A549 treated with DMSO at 1 μM for 4 hours (cell line): ENCODE results near the gene SYN1. TPM values are rescaled to one million over a fixed set of nuclear protein-coding genes. Genes with fewer than 3 reads are reported as not detected.

ENCODE experiments used
- total RNA-seq: library from RNA; stranded (reverse); fragments of 200-300 nt; extraction: Qiagen RNA extraction; gene quantifications from 5 replicates; pipeline ENCODE4 v1.2.3, GENCODE V29; 2022; ENCODE audit warnings: low read depth

The SYN1 gene
- 0.17 to 0.66 TPM (median 0.31 TPM) in 5 replicates for total RNA-seq

DNA sequence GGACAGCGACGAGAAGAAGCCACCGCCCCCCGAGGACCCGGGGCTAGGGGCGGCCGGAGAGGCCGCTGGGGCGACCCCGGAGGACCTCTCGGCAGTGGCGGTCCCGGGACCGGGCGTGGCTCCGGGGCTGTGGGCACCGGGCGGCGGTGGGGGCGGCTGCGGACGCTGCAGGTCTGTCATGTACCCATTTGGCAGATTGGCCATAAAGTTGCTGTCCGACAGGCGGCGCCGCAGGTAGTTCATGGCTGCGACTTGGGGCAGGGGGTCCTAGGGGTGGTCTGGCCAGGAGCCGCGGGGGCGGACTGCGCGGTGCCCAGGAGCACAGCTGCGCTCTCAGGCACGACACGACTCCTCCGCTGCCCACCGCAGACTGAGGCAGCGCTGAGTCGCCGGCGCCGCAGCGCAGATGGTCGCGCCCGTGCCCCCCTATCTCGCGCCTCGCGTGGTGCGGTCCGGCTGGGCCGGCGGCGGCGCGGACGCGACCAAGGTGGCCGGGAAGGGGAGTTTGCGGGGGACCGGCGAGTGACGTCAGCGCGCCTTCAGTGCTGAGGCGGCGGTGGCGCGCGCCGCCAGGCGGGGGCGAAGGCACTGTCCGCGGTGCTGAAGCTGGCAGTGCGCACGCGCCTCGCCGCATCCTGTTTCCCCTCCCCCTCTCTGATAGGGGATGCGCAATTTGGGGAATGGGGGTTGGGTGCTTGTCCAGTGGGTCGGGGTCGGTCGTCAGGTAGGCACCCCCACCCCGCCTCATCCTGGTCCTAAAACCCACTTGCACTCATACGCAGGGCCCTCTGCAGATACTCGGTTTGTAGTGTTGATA, at the start of gene SYN1:
Gene SYN1, minus strand, starts transcription at position 372 of the 817 bp plus-strand sequence. Its CDS starts 129 bp downstream, at position 243.

DNA sequence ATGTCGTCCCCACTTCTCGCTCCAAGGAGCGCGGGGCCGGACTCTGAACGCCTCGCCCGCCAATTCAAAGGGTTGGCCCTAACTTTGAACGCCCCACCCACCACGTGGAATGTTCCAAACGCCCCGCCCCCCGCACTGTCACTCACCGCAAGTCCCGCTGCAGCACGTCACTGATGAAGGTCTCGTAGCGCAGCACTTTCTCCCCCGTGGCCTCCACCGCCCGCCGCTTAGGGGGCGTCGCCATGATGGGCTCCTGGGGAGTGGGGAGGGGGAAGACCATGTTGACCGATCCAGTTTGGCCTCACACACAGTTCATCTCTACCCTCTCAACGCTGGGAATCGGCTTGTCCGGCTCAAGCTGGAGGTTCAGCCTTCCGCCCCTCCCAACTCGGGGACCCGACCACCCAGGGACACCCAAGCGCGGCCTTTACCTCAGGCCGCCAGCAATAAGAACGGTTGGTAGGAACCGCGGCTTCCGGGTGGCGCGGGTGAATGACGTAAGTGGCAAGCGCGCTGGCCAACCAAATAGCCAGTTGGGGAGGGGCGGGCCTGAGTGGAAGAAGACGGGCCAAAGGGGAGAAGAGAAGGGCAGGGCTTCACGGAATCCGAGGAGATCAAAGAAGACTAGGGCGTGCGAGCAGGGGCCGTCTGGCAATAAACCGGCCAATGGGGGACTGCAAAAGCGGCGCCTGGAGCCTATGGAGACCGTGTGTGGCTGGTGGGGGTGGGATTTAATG, 39.2 kb upstream of the SYN1 start, which contains the start of gene UXT:
Gene UXT, minus strand, starts transcription at position 497 of the 737 bp plus-strand sequence. Its CDS starts 253 bp downstream, at position 244.

DNA sequence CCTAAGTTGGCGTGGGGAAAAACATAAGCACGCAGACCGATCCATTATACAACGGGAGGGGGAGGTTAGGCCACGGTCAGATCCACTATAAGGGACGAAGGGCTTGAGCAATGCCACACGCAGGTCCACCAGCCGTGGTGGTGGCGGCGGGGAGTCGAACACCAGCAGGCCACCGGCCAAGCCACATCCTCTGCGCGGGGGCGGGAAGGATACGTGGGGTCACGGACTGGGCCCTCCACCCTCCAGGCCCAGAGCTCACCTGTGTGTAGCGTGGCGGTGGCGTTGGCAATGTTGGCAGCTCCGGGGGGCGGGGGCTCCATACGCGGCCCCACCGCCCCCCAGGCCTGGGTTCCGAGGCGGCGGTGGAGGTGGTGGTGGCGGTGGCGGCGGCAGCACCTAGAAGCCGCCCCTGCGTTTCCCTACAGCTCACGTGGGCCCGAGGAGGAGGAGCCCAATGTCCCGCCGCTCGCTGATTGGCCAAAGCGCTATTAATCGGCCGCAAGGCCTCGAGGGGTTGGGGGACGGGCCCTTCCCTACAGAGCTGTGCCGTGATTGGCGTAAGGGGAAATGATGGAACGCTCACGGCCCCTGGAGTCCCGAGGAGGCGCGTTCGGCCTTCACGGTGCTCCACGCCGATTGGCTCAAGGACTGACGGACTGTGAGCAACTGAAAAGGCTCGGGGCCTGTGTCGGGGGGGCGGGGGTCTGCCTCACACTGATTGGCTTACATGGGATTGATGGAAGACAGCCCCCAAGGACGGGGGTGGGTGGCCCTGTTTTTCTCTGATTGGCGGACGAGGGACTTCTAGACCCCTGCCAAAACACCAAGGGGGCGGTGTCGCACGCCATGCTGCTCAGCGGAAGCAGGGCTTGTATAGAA, 30.7 kb upstream of the SYN1 start, which contains the start of gene ELK1:
Gene ELK1, minus strand, starts transcription at position 400 of the 879 bp plus-strand sequence. CDS start 9,122 bp downstream, outside the sequence.

DNA sequence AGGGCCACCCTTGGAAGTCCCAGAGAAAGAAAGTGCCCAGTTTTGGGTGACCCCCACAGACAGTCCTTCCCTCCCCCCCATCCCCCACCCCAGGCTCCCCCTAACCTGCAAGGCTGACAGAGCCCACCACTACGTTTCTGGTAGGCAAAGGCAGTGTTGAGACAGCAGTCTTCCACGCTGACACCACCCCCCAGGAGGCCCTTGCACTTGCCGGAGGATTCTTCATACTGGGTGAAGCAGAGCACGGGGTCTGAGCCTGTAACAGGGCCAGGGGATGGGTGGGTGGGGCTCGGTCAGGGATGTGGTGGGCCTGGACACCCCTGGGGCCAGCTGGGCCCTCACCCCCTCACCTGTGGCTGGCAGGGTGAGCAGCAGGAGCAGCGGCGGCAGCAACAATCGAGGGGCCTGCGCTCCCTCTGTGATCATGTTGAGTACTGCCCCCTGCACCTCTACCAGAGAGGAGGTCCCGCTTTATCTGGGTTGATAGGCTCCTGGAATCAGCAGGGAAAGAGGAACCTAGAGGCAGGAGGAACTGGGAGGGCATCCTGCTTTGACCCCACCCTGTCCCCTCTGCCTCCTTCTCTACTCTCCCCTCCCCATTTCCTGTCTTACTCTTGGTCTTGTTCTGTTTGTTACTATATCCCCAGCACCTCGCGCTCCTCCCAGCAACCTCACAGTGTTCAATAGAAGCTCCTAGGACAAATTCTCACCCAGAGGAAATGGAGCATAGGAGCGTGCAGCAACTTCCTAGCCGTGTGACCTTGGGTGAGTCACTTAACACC, 10.0 kb upstream of the SYN1 start, which contains the start of gene CFP:
Gene CFP, minus strand, starts transcription at position 512 of the 782 bp plus-strand sequence. Its CDS starts 86 bp downstream, at position 426.

DNA sequence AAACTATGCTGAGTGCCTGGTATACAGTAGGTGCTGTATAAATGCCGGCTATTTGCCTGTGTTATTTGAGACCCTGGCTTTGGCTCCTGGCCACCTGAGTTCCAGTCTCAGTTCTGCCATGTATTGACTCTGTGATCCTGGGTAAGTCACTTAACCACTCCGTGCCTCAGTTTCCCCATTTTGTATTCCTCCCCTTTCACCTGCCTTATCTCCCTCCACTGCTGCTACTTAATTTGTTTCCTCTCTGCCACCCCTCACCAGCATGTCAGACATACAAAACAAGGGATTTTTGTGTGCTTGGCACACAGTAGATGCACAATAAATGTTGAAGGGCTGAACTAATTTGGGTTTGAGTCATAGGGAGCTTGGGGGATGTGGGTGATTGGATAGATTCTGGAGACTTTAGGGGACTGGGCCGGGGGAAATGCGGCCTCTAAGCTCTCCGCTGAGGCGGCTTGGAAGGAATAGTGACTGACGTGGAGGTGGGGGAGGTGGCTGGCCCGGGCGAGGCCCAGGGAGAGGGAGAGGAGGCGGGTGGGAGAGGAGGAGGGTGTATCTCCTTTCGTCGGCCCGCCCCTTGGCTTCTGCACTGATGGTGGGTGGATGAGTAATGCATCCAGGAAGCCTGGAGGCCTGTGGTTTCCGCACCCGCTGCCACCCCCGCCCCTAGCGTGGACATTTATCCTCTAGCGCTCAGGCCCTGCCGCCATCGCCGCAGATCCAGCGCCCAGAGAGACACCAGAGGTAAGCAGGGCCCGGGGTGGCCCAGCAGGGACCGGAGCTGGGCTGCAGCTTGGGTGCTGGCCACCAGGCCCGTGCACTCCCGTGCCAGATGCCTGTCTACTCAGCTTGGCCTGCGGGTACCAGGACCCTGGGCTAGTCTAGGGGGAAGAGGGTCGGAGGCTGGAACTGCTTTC, 37.7 kb downstream of the SYN1 start, which contains the start of gene TIMP1:
Gene TIMP1, plus strand, starts transcription at position 706 of the 917 bp plus-strand sequence. CDS start 980 bp downstream, outside the sequence.

DNA sequence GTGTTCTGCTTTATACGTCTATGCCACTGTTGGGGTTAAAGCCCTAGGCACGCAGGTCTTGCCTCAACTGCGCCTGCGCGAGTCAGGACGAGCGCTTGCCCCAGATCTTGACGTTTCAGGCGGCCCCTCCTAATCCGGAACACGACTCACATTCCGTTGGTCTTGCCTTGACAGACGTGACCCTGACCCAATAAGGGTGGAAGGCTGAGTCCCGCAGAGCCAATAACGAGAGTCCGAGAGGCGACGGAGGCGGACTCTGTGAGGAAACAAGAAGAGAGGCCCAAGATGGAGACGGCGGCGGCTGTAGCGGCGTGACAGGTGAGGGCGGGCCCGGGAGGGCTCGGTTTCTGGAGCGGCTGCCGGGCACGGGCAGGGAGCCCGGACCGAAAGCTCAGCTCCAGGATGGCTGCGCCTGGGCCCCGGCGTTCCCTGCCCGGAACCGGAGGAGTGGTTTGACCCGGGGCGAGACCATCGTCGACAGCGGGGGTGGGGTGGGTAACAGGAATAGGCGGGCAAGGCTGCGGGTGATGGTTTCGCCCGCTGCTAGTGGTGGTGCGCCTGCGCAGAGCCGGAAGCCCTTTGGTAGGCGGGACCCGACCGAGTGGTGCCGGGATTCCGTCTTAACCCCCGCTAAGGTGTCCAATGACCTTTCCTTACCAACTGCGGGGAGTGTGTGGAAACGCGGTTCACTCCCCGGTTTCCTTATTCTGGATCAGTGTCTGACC, 58.6 kb downstream of the SYN1 start, which contains the start of gene ARAF:
Gene ARAF, plus strand, starts transcription at position 272 of the 725 bp plus-strand sequence. CDS start 1,763 bp downstream, outside the sequence.

Other genes starting within 250 kb of the SYN1 start
- 0.03 TPM in 1 of 5 replicates, not detected in the others for gene ZNF157, start 249.3 kb downstream of the SYN1 start, total RNA-seq
- 3.8 to 4.8 TPM (median 4.5 TPM) in 5 replicates for gene ZNF41, start 136.6 kb downstream of the SYN1 start, total RNA-seq
- gene ARAF, start 58.7 kb downstream of the SYN1 start, total RNA-seq, result 52.8 to 63.9 TPM (median 55.5 TPM) in 5 replicates
- 257 to 282 TPM (median 265 TPM) in 5 replicates for gene TIMP1, start 37.4 kb downstream of the SYN1 start, total RNA-seq
- gene CFP, start 10.1 kb upstream of the SYN1 start, total RNA-seq, result 0.25 to 0.65 TPM (median 0.53 TPM) in 5 replicates
- gene ELK1, start 30.7 kb upstream of the SYN1 start, total RNA-seq, result 34.1 to 38.7 TPM (median 37.6 TPM) in 5 replicates
- gene UXT, start 39.3 kb upstream of the SYN1 start, total RNA-seq, result 170 to 182 TPM (median 174 TPM) in 5 replicates
- 3.4 to 7.7 TPM (median 5.6 TPM) in 5 replicates for gene ZNF81, start 217.0 kb upstream of the SYN1 start, total RNA-seq